WTC11 (cell line): ENCODE measurements around the gene ZC3H8. TPM values are rescaled to one million over a fixed set of nuclear protein-coding genes. Genes with fewer than 3 reads are reported as not detected.

Experiments
- ATAC-seq: fragments of 200-7000 bp; cut with Tn5 transposase; 2 replicates; pipeline ENCODE4 v1.10.0; 2021; ENCODE audit warnings: mild to moderate bottlenecking, moderate library complexity
- CTCF ChIA-PET: fragments of 300-600 bp; sonication (Branson Sonifier 250); formaldehyde crosslinking; loops from one replicate; lab custom pipeline; 2021; ENCODE audit warnings: antibody characterized with exemption; lab: Charles Lee
- POLR2A ChIA-PET: fragments of 350-600 bp; sonication (Branson Sonifier 250); formaldehyde crosslinking; loops from one replicate; lab custom pipeline; 2021; ENCODE audit warnings: antibody characterized with exemption; lab: Charles Lee
- DNase-seq: peaks from one replicate; pipeline ENCODE4 v3.0.0; 2021; ENCODE audit warnings: low spot score
- H3K27ac Mint-ChIP-seq: 2 replicates; pipeline ENCODE4 v1.8.0; 2021; ENCODE audit warnings: mixed read lengths
- H3K27me3 Mint-ChIP-seq: 2 replicates; pipeline ENCODE4 v1.8.0; 2021; ENCODE audit warnings: low read depth, mild to moderate bottlenecking, moderate library complexity, mixed read lengths
- H3K36me3 Mint-ChIP-seq: 2 replicates; pipeline ENCODE4 v1.8.0; 2021; ENCODE audit warnings: mixed read lengths
- H3K4me1 Mint-ChIP-seq: 2 replicates; pipeline ENCODE4 v1.8.0; 2022; ENCODE audit warnings: mixed read lengths
- H3K4me3 Mint-ChIP-seq: 2 replicates; pipeline ENCODE4 v1.8.0; 2021; ENCODE audit warnings: mild to moderate bottlenecking, moderate library complexity, mixed read lengths
- H3K9me3 Mint-ChIP-seq: 2 replicates; pipeline ENCODE4 v1.8.0; 2021; ENCODE audit warnings: mixed read lengths
- ARID4B ChIP-seq: sonication (generic); formaldehyde crosslinking; IDR thresholded peaks from 2 replicates; pipeline ENCODE4 v1.8.0; 2023; ENCODE audit warnings: missing genetic modification reagents, mild to moderate bottlenecking, borderline replicate concordance
- CREB1 ChIP-seq: sonication (generic); formaldehyde crosslinking; IDR thresholded peaks from 2 replicates; pipeline ENCODE4 v1.8.0; 2023; ENCODE audit warnings: mild to moderate bottlenecking, missing genetic modification reagents
- CTCF ChIP-seq: fragments of 200-600 bp; IDR thresholded peaks from 2 replicates; pipeline ENCODE4 v1.8.0; 2022; ENCODE audit warnings: antibody characterized with exemption
- ELF4 ChIP-seq: sonication (generic); formaldehyde crosslinking; IDR thresholded peaks from 2 replicates; pipeline ENCODE4 v1.8.1; 2022; ENCODE audit warnings: low read depth, mild to moderate bottlenecking, moderate library complexity, missing genetic modification reagents
- ESRRA ChIP-seq: sonication (generic); formaldehyde crosslinking; IDR thresholded peaks from 2 replicates; pipeline ENCODE4 v1.8.1; 2022; ENCODE audit warnings: mild to moderate bottlenecking, missing genetic modification reagents, borderline replicate concordance
- GABPB1 ChIP-seq: sonication (generic); formaldehyde crosslinking; IDR thresholded peaks from 2 replicates; pipeline ENCODE4 v1.8.1; 2023; ENCODE audit warnings: mild to moderate bottlenecking, missing genetic modification reagents
- HMGA2 ChIP-seq: fragments of 250-450 bp; sonication (Bioruptor Pico); IDR thresholded peaks from 2 replicates; pipeline ENCODE4 v1.4.0; 2021; ENCODE audit warnings: mild to moderate bottlenecking, moderate library complexity
- HMGXB4 ChIP-seq: sonication (generic); formaldehyde crosslinking; IDR thresholded peaks from 2 replicates; pipeline ENCODE4 v1.8.1; 2023; ENCODE audit warnings: mild to moderate bottlenecking, moderate library complexity, missing genetic modification reagents
- MYBL2 ChIP-seq: sonication (generic); formaldehyde crosslinking; IDR thresholded peaks from 2 replicates; pipeline ENCODE4 v1.8.1; 2023; ENCODE audit warnings: mild to moderate bottlenecking, moderate library complexity, missing genetic modification reagents
- NFATC4 ChIP-seq: fragments of 250-450 bp; sonication (Bioruptor Pico); IDR thresholded peaks from 2 replicates; pipeline ENCODE4 v1.9.0; 2021; ENCODE audit warnings: mild to moderate bottlenecking
- NR3C1 ChIP-seq: sonication (generic); formaldehyde crosslinking; conservative IDR thresholded peaks from 2 replicates; pipeline ENCODE4 v1.8.1; 2023; ENCODE audit warnings: low read depth, mild to moderate bottlenecking, missing genetic modification reagents
- PREB ChIP-seq: sonication (generic); formaldehyde crosslinking; IDR thresholded peaks from 2 replicates; pipeline ENCODE4 v1.8.1; 2022; ENCODE audit warnings: mild to moderate bottlenecking, missing genetic modification reagents, moderate library complexity, borderline replicate concordance
- PRRX2 ChIP-seq: fragments of 250-450 bp; sonication (Bioruptor Pico); IDR thresholded peaks from 2 replicates; pipeline ENCODE4 v1.8.0; 2021; ENCODE audit warnings: mild to moderate bottlenecking
- SMAD4 ChIP-seq: sonication (generic); formaldehyde crosslinking; IDR thresholded peaks from 2 replicates; pipeline ENCODE4 v1.8.0; 2022; ENCODE audit warnings: mild to moderate bottlenecking, missing genetic modification reagents
- SP1 ChIP-seq: sonication (generic); formaldehyde crosslinking; conservative IDR thresholded peaks from 2 replicates; pipeline ENCODE4 v1.8.1; 2022; ENCODE audit warnings: missing genetic modification reagents
- TEAD4 ChIP-seq: sonication (generic); formaldehyde crosslinking; IDR thresholded peaks from 2 replicates; pipeline ENCODE4 v1.8.0; 2022; ENCODE audit warnings: mild to moderate bottlenecking, missing genetic modification reagents
- TP53 ChIP-seq: sonication (generic); formaldehyde crosslinking; IDR thresholded peaks from 2 replicates; pipeline ENCODE4 v1.8.1; 2023; ENCODE audit warnings: mild to moderate bottlenecking, missing genetic modification reagents
- ZBTB43 ChIP-seq: sonication (generic); formaldehyde crosslinking; IDR thresholded peaks from 2 replicates; pipeline ENCODE4 v1.8.1; 2023; ENCODE audit warnings: mild to moderate bottlenecking, missing genetic modification reagents
- ZNF138 ChIP-seq: sonication (generic); formaldehyde crosslinking; conservative IDR thresholded peaks from 2 replicates; pipeline ENCODE4 v1.8.1; 2022; ENCODE audit warnings: mild to moderate bottlenecking, moderate library complexity, missing genetic modification reagents
- ZNF317 ChIP-seq: sonication (generic); formaldehyde crosslinking; IDR thresholded peaks from 2 replicates; pipeline ENCODE4 v1.8.1; 2023; ENCODE audit warnings: low read depth, mild to moderate bottlenecking, moderate library complexity, missing genetic modification reagents, borderline replicate concordance
- ZNF416 ChIP-seq: fragments of 250-450 bp; sonication (Bioruptor Pico); IDR thresholded peaks from 2 replicates; pipeline ENCODE4 v1.9.0; 2021; ENCODE audit warnings: mild to moderate bottlenecking, inconsistent platforms
- ZSCAN18 ChIP-seq: fragments of 250-450 bp; sonication (Bioruptor Pico); IDR thresholded peaks from 2 replicates; pipeline ENCODE4 v2.1.2; 2022; ENCODE audit warnings: mild to moderate bottlenecking, moderate library complexity
- total RNA-seq: library from RNA; stranded (reverse); gene quantifications from 3 replicates; pipeline ENCODE4 v1.2.3, GENCODE V29; 2021

ZC3H8 gene
- total RNA-seq, 1 experiment from 2014 or later: 5.7 TPM

- no peak for TF ChIP-seq CTCF
- TF ChIP-seq ESRRA (CRISPR knock-in tag): no peak
- no peak for TF ChIP-seq ZSCAN18
- no peak for TF ChIP-seq NFATC4
- no peak for TF ChIP-seq TP53 (CRISPR knock-in tag)
- no peak for TF ChIP-seq SMAD4 (CRISPR knock-in tag)
These were observed 10.0 kb downstream of the ZC3H8 start (continued) for GRCh38 chr2:112244854-112245253.

GRCh38 chr2:112243233-112243632 lies 11.6 kb downstream of the ZC3H8 start:
- Mint-ChIP-seq H3K27ac (no peak overlapping the region), H3K36me3 (peaks cover 7% of the 10 kb centered on the region), H3K9me3 (no peaks in the 10 kb centered on the region), H3K27me3 (no peaks in the 10 kb centered on the region), H3K4me1 (no peaks in the 10 kb centered on the region), H3K4me3 (no peak overlapping the region)
- TF ChIP-seq ZNF416 (CRISPR knock-in tag): no peak
- no peak for TF ChIP-seq ZBTB43 (CRISPR knock-in tag)
- no peak for TF ChIP-seq CREB1 (CRISPR knock-in tag)
- no peak for TF ChIP-seq NR3C1 (CRISPR knock-in tag)
- TF ChIP-seq TEAD4 (CRISPR knock-in tag): no peak
- no peak for TF ChIP-seq ZNF138 (CRISPR knock-in tag)
- TF ChIP-seq SP1 (CRISPR knock-in tag): no peak
- no peak for TF ChIP-seq GABPB1 (CRISPR knock-in tag)
- TF ChIP-seq PRRX2 (CRISPR knock-in tag): no peak
- TF ChIP-seq ELF4 (CRISPR knock-in tag): no peak
- CTCF ChIA-PET: no interaction called here
- ATAC-seq (no peak), DNase-seq (no peak)
- POLR2A ChIA-PET: no interaction called here

- Mint-ChIP-seq H3K4me1 (no peaks in the 10 kb centered on the region), H3K36me3 (peaks cover 4% of the 10 kb centered on the region), H3K9me3 (no peaks in the 10 kb centered on the region), H3K4me3 (no peak overlapping the region), H3K27me3 (no peaks in the 10 kb centered on the region), H3K27ac (no peak overlapping the region)
- DNase-seq (no peak), ATAC-seq (no peak)
- TF ChIP-seq HMGXB4 (CRISPR knock-in tag) (no peak), PREB (no peak), HMGA2 (CRISPR knock-in tag) (no peak), ZNF317 (CRISPR knock-in tag) (no peak), MYBL2 (CRISPR knock-in tag) (no peak), ARID4B (CRISPR knock-in tag) (no peak)
- CTCF ChIA-PET: no interaction called here
- POLR2A ChIA-PET: no interaction called here
These were observed 12.5 kb downstream of the ZC3H8 start for GRCh38 chr2:112242384-112242783.
